DMS114 treated with DMSO at 0.1 percent for 48 hours (cell line): ENCODE data around the gene ARHGAP6.

Source experiments
- DNase-seq: peaks from one replicate; lab custom pipeline; 2025; ENCODE audit not compliant: unreplicated experiment; lab: John Stamatoyannopoulos, UW

ARHGAP6 gene

DNA sequence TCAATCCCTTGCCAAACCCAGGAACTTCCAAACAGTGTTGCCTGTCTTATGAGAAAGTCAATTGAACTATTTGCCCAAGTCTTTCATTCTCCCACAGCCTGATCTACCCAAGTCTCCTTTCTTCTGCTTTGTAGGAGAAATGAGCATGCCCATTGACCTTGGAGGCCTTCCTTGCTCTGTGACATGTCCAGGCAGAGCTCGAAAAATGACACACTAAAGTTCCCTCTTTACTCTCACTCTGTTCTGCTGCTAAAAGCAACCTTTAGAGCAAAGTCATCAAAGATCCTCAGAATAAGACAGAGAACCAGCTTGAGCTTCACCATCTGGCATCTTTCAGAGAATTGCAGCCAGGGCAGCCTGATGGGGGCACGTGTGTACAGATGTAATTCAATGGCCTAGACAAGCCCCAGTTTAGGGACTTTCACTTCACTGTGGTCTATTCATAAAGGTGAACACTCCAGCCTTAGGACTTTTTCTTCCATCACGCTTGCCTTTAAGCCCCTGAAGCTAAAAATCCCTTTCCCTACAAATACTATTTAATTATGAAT lies 236.1 kb downstream of the ARHGAP6 start:
- DNase-seq: no peak

DNA sequence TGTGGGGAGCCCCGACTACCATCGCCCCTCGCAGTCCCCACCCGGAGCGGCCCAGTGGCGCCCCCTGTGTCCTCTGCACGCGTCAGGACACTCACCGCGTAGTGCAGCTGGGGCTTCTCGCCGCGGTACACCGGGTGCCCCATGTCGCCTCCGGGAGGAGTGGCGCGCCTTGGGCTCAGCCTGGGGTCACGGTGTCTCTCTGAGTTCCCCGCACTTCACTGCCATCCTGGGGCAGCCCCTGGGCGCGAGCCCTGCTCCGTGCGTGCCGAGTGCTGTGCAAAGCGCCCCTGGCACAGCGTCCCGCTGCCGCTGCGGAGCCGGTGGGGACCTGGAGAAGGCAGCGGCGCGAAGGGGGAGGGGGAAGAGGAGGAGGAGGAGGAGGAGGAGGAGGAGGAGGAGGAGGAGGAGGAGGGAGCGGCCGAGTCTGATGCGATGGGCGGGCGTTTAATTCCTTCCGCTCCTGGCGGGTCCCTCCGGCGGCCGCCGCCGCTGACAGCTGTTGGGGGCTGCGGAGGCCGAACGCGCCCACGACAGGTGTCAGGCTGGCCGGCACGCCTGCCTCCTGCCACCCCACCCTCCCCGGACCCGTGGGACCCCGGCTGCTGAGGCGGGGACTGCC lies 238.2 kb downstream of the ARHGAP6 start:
- DNase-seq: no peak

DNA sequence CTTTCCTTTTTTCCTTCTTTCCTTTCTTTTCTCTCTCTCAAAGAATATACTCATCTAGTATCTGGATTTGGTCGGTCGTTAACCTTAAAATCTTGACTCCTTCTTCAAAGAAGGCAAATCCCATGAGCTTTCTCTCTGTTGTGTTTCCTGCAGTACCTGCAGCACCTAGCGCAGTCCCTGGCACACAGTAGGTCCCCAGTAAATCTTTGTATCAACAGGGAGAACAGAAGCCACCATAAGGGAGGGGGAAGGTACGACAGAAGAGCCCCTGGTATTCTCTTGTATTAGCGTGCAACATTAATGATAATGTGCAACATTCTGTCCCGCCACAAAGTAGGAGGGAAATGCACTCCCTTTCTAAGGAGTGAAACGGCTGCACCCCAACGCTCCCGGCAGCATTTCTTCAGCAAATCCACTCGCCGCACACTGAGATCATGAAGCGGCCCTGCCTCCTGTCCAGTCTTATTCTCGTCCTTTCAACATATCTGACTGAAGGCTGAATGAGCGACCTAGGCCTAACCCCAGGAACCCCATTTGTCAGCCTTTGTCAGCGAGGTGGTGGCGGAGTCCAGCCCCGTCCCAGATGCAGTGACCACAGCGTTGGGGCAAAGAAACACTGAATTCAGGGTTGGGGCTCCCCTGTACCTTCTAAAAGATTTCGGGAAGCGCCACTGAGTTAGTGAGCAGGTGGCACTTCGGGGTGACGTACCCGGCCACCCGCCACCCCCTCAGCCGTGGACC lies 238.8 kb downstream of the ARHGAP6 start:
- no peak for DNase-seq

DNA sequence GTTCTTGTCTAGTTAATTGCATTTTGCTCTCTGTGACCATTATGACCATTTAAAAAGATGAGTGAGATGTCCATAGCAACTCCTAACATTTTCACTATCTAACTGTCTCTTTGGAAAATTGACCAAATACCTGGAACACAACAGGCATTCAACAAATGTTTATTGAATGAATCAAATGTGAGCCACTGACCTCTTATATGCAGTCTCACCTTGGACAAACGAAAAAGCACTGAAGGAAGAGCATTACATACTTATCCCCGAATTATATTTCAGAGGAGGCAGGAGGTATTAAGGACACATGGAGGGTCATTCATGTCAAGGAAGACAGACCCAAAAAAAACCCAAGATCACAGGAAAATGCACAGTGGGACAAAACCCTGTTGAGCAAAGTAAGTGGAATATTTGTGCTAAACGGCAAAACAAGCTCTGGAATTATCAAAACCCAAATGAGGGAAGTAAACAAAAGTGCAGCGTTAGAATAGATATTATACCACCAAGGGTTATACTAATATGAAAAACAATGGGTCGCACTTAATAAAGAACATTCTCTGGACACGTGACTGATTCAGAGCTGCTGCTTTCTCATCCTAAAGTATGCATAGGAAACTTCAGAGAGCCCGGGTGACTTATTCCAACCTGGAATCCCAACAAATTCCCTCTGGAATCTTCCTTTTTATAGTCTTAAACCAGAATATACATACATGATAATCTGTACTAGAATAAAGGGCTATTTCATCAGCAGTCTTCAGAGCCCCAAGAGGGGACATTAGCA lies 240.6 kb downstream of the ARHGAP6 start:
- DNase-seq: no peak

DNA sequence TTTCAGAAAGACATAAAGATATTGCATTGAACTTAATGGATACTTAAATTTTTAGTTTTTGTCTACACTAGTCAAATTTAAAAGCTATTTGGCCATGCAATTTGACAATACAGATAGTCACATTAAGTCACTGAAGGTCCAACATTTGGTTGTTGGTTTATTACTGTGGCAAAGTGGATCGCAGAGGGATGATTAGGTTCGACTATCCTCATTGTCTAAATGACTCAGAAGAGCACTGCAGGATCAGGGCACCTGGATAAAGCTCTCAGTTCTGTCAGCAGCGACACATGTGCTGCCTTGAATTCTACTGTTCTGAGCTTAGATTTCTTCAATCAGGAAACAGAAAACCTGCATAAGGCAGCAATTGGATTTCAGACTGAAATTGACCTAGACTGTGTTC lies 241.8 kb downstream of the ARHGAP6 start:
- DNase-seq: no peak

DNA sequence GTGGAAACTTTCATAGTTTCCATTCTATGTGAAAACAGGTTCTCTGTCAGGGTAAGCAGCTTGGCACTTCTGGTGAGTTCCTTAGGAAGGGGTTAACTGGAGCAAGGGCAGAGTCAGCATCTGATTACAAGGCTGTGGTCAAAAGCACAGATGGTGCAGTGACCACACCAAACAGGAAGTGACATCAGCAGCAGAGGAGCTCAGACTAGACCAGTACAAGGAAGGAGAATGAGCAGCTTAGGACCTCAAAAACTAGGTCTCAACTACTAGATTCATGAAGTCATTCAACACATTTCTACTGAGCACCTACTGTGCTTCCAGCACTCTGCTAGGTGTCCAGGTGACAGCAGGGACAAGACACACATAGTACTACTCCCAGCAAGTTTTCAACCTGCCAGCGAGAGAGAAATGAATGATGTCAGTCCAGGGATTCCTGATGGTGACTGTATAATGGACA lies 242.3 kb downstream of the ARHGAP6 start:
- DNase-seq: no peak

DNA sequence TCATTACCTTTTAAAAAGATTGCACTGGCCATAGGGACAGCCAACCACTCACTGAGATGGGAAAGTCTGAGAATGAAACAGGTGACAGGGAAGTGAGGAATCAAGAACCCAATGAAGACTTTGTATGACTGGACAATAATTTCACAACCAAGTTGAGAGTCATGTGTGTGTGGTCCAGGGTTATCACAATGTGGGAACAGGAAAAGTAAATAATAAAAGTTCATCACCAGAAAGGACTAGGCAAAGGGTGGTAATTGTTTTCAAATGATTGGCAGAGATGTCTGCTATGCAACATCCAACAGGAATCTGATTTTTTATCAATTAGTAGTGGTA lies 243.2 kb downstream of the ARHGAP6 start:
- no peak for DNase-seq

DNA sequence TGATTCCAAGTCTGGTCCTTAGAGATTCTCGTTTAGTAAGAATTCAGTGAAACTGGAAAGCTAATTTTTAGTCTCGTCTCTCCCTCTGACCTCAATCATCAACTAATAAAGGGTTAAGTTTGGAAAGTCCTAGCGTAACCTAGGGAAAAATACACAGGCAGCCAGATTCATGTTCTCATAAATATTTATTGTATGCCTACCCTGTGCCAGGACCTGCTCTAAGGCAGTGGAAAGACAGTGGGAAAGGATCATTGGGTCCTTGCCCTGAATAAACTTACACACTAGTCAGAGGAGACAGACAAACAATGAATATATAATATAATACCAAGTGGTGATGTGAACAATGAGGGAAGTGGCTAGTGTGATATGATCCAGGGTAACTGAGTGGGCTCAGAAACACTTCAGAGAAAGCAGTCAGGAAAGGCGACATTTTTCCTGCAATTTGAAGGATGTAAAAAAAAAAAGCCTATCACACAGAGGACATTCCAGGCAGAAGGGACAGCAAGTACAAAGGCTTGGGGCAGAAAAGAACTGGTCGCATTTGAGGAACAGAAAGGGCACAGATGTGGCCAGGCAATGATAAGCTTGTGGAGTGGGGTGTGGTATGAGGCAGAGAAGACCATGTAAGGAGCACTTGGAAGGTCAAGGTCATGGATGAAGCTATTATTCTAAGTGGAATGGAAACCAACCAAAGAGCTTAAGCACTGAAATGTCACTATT lies 243.8 kb downstream of the ARHGAP6 start:
- no peak for DNase-seq

DNA sequence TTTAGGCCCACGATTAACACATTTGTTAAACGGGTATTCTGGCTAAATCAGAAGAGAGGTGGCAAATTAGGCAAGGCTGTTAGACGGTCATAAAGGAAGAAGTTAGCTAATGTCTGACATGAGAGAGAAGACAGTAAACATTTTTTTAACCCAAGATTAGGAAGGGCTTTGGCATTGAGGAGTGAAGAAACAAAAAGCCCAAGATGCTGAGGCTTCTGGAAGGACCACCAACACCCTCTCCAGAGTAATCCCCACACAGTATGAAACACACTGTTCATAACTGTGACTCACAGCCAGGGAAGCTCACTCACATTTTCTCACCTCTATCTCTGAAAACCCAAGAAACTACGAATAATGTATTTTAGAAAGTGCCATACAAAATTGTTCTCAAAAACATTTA lies 244.9 kb downstream of the ARHGAP6 start:
- no peak for DNase-seq

DNA sequence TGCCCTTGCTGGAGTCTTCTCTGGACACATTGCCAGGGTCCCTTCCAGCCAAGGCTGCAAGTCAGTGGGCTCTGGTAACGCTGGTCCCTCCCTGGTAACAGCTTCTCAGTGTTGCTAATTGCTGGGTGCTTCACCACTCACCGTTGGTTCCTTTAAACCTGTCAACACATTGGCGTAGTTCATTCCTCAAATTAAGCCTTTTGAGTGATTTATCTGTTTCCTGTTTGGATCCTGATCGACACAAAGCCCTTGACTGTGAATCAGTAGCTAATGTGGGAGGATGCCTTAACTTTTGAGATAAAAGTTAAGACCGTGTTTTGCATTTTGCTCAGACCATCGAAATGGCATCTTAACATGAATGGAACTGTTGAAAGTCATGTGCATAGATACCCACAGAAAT lies 246.6 kb downstream of the ARHGAP6 start:
- DNase-seq: no peak

DNA sequence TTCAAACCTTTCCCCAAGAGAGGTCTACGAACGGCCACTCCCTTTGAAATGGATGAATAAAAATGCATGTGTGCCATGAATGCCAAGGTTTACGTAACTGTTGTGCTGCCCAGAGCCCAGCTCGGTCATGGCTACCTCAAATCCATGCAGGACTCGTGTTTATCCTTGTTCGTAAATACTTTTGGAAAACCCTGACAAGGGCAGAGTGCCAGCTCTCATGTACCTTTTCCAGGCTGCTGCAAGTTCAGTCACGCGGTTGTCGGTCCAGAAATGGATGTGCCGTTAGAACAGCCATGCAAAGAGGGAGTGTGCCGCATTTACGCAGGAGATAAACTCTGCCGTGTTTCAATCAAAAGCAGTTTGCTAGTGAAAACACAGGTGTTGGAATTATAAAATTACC lies 249.1 kb downstream of the ARHGAP6 start:
- no peak for DNase-seq

DNA sequence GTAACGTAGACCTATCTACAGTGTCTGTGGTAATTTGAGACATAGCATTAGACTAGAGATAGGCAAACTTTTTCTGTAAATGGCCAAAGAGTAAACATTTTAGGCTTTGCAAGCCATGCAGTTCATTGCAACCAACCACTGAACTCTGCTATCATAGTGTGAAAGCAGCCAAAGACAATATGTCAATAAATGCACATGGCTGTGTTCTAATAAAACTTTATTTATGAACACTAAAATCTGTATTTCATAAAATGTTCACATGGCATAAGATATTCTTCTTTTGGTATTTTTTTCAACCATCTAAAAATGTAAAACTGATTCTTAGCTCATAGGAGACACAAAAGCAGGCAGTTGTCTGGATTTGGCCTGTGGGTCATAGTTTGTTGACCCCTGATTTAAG lies 251.6 kb downstream of the ARHGAP6 start:
- DNase-seq: no peak

DNA sequence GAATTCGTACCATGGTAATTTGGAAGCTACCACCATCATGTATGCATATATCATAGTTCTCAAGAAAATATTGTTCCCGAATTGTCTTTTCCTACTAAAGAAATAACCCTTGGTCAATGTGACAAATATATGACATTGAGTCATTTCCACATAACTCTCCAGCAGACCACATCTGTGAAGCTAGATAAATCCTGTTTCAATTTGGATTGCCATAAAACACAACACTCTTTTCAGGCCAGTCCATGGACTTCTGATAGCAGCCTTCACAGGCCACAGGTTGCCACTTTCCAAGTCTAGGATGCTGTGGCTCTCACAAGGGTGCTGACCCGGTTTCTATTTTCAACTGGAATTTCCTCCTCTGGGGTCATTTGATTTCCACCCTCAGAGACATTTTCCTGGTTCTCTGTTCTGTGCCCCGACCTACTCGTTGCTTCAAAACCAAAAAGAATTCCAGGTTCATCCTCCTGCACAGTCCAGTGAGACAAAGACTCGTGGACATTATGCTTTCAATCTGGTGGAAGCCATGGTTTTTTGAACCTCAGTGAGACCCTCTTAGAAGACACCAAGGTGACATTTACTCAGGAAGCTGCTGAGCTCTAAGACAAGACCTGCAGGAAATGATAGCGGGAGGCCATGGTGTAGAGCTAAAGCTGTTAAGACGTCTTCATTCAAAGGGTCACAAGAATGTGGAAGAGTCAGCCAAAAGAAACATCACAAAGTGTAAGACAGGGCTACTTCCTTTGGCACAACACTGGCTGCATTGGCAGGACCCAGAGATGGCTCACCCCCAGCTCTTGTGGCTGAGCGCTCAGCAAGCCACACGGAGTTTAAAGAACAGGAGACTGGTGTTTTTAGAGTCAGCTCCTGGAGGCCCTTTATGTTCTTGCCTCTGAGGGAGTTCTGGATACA lies 252.8 kb downstream of the ARHGAP6 start:
- DNase-seq: no peak

DNA sequence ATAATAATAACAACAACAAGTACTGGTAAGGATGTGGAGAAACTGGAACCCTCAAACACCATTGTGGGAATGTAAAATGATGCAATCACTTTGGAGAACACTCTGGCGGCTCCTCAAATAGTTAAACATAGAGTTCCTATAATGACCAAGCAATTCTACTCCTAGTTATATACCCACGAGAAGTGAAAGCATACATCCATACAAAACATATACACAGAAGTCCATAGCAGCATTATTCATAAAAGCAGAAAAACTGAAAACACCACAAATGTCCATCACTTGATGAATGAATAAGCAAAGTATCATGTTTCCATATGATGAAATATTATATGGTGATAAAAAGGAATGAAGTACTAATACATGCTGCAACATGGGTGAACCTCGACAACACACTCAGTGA lies 255.8 kb downstream of the ARHGAP6 start:
- no peak for DNase-seq

DNA sequence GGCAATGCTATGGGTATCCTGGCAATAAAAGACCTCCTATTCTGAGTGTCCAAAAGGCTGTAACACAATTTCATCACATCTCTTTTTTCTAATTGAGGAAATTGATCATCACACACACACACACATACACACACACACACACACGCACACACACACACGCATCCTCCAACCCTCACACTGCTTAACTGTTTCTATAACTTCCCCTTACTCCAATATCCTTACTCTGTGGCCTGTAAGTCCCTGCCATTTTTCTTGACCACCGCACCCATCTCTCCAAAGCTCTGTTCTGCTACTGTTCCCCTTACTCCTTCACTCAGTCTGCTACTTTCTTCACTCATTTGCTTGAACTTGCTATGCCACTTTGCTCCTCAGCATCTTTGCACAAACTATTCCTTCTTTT lies 256.9 kb downstream of the ARHGAP6 start:
- no peak for DNase-seq

DNA sequence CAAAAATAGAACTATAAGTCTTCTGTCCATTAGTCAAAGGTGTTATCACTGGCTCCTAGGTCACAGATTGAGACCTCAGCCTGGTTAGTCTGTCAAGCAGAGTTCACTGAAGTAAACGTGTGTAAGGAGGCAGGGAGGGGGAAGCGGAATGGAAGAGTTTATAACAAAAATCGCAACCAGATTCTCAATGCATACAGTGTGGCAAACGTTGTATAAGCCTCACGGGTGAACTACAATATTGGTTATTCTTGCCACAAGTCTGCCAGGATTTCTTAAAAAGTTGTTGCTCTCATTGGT lies 257.7 kb downstream of the ARHGAP6 start:
- DNase-seq: no peak

DNA sequence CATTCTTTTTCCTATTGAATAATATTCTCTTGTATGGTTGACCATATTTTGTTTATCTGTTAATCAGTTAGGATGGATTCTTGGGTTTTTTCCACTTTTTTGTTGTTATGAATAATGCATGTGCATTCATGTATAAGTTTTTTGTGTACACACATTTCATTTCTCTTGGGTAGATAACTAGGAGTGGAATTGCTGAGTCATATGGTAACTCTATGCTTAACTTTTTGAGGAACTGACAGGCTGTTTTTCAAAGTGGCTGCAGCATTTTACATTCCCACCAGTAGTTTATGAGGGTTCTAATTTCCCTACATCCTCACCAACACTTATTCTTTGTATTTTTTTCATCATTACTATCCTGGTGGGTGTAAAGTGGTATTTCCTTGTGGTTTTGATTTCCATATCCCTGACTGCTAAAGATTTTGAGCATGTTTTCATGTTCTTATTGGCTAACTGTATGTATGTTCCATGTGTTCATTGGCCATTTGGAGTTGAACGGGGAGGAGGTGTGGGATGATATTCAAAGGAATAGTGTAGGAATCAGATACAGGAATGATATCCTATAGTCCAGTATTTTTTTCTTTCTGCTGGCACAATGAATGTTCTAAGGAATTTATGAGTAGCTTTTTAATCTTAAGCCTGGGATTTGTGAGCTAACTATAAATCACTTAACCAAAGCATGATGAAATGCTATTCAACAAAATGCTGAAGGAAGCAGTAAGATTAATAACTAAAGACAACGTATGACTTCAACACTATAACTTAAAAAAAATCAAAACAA lies 258.2 kb downstream of the ARHGAP6 start:
- no peak for DNase-seq

DNA sequence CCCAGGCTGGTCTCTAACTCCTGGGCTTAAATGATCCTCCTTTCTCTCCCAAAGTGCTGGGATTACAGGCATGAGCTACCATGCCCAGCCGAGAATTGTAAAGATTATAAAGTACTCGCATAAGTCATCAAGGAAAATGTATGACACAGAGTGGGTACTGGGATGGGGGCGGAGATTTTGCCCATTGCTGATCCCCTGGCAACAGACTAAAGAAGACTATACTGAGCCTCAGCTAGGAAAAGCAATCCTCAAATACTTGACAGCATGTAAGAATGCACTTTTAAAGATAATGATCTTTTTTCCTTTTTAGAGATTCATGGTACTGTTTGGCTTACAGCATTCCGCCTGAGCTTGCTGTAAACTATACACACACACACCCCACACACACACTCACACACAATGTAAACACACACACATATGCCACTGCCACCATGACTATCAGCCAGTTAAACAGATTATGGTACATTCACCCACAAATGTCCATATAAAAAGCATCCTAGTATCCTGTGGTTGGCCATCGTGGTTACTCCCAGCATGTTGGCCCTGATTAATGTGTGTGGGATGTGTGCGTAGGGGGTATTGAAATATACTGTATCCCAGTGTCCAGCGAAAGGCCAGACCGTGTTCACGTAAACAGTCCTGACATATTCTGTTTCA lies 259.5 kb downstream of the ARHGAP6 start:
- no peak for DNase-seq

DNA sequence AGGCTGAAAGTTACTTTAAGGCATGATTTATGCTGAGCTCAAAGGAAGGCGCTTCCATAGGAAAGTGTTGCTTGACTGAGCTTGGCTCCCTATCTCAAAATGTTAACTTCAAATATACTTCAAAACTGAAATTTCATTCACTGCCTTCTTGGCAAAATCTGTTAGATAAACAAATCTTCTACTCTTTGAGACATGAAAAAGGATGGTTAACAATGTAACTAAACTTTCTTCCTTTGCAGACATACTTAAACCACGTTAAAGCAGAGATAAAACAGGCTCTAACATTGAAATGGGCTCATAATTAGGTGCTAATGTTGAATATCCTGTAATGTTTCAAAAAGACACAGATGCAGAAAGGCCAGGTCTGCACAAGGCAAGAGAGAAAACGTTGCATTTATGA lies 262.1 kb downstream of the ARHGAP6 start:
- DNase-seq: no peak
